Globus pallidus (tissue), 1 donor: ENCODE results near the gene AMIGO3.
"Not testable (repeated sequence)": the region's sequence is repeated elsewhere in the genome, so short reads cannot be mapped to it uniquely, and the experiment has no call there.

ENCODE experiments used
- DNase-seq: peaks from one replicate; pipeline ENCODE4 v3.0.0-alpha.2; 2015; ENCODE audit warnings: low spot score

Gene AMIGO3, protein sequence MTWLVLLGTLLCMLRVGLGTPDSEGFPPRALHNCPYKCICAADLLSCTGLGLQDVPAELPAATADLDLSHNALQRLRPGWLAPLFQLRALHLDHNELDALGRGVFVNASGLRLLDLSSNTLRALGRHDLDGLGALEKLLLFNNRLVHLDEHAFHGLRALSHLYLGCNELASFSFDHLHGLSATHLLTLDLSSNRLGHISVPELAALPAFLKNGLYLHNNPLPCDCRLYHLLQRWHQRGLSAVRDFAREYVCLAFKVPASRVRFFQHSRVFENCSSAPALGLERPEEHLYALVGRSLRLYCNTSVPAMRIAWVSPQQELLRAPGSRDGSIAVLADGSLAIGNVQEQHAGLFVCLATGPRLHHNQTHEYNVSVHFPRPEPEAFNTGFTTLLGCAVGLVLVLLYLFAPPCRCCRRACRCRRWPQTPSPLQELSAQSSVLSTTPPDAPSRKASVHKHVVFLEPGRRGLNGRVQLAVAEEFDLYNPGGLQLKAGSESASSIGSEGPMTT

DNA sequence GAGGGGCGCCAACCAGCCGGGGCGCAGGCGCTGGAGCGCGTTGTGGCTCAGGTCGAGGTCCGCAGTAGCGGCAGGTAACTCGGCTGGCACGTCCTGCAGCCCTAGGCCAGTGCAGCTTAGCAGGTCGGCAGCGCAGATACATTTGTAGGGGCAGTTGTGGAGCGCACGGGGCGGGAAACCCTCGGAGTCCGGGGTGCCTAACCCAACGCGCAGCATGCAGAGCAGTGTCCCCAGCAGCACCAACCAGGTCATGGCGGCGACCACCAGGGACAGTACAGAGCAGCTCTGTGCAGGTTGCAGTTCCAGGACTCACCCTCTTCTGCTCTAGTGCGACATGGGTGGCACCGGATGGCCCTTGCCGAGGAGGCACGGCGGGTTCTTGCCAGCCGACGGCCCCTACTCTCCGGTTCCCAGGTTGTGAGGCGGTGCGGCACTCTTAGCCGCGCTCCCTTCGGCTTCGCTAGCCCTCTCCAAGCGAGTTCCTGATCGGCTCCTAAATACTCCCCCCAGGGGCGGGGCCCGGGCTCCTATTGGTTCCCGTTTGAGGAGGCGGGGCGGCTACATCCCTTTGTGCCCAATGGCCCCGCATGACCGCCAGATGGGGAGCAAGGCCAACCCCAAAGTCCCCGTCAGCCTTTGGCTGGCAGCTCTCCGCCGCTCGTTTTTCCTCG is at the start of gene AMIGO3:
Gene AMIGO3 (minus strand): TSS at position 471 of the 671 bp plus-strand sequence. CDS start 219 bp downstream, at position 252.
- DNase-seq: peak; percentile 95

DNA sequence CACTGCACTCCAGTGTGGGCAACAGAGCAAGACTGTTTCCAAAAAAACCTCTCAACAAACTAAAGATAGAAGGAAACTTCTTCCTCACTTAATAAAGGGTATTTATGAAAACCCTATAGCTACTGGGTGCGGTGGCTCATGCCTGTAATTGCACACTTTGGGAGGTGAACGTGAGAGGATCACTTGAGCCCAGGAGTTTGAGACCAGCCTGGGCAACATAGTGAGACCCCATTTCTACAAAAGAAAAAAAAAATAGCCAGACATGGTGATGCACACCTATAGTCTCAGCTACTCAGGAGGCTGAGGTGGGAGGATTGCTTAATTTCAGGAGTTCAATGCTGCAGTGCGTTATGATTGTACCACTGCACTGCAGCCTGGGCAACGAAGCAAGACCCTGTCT is 44.5 kb upstream of the AMIGO3 start:
- DNase-seq: no peak

DNA sequence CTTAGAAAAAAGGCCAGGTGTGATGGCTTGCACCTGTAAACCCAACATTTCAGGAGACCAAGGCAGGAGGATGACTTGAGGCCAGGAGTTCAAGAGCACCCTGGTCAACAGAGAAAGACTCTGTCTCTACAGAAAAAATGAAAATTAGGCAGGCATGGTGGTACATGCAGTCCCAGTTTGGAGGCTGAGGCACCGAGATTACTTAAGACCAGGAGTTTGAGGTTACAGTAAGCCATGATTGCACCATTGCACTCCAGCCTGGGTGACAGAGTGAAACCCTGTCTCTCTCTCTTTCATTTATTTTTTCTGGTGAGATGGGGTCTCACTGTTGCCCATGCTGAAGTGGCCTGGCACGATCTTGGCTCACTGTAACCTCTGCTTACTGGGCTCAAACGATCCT is 42.2 kb upstream of the AMIGO3 start:
- no peak for DNase-seq

DNA sequence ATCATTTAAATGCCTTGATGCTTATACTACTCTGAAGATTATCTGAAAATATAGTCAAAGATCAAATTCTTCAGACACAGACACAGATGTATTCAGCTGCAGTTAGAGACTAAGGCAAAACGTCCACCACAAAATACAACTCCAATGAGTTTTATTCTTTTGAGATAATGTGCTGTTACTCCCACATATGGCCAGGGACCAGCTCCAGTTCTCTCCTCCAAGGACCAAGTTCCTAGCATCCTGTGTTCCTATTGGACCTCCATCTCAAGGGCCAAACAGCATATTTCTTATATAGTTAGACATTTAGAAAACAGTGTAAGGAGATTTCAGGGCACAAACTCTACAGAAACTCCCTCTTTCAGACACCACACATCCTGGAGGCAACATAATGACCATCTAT is 39.7 kb upstream of the AMIGO3 start:
- DNase-seq: no peak

DNA sequence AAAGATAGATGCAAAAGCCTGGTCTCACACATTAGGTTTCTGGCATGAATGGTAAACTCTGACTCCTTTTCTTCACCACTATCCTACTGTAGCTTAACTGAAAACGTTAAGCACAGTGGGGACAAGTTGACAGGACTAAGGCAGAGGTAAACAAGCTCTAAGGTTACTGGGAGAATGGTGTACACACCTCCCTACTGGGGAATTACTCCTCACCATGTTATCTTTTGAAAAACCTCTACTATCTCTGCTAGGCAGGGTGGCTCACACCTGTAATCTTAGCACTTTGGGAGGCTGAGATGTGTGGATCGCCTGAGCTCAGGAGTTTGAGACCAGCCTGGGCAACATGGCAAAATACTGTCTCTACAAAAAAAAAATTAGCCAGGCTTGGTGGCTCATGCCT is 37.7 kb upstream of the AMIGO3 start:
- DNase-seq: no peak

DNA sequence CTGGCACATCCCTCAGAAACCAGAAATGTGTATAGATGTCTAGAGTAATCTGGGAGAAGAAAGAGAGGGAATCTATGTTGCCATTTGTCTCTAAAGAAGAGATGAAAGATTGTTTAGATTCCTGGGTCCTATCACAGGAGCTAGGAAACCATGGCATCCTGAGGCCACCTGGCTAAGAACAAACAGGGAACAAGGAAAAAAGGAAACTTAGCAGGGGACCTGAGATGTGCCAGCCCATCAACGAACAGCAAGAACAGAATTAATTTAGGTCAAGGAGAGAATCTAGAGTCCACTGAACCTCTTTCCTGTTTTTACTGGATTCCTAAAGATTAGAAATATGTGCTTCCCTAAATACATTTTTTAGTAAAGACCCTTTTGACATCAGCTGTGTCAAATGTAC is 36.6 kb upstream of the AMIGO3 start:
- DNase-seq: no peak

DNA sequence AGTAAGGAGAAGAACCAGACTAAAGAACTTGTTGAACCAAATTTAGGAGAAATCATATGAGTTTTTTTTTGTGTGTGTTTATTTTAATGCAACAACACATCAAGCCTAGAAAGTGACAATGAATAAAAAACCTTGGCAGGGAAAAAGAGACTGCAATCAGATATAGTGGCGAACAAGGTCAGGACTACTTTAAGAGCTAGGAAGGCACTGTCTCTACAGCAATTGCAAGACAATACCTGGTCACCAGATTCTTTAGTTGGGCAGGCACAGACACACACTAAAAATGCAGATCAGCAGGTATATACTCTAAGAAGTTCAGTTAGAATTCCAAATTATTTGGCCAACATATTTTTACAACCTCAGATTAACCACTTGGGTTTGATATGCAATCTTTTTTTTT is 35.1 kb upstream of the AMIGO3 start:
- no peak for DNase-seq

DNA sequence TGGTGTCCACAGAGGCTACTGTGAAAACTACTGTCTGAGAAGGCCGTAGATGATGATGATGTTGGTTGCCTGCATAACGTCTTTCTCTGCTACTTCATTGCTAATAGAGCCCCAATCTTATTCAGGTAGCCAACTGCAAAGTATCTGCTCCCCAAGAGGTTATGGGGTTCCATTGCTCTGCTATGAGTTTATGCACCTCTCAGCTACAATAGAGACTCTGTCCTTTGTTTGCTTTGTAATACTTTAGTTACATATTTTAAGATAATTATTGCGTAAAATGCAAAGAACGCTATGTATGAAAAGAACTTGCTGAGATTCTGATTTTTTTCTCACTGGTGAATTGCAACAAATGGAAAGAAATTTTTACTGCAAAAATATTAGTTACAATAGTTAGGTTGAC is 32.0 kb upstream of the AMIGO3 start:
- DNase-seq: no peak

DNA sequence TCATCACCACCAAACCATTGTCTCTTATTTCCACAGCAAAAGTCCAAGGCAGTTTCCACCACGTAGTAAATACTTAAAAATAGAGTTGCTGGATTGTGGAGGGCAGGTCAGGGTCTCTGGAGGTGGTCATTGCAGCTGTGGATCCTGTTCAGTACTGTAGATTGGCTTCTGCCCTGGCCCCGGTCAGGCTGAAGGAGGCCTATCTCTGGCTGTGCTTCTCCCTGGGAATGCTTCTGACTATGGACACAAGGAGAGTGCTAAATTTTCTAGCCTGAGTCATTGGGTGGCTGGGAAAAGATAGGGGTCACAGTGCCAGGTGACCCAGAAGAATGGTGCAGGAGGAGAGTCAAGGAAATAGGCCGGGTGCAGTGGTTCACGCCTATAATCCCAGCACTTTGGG is 30.6 kb upstream of the AMIGO3 start:
- DNase-seq: no peak

DNA sequence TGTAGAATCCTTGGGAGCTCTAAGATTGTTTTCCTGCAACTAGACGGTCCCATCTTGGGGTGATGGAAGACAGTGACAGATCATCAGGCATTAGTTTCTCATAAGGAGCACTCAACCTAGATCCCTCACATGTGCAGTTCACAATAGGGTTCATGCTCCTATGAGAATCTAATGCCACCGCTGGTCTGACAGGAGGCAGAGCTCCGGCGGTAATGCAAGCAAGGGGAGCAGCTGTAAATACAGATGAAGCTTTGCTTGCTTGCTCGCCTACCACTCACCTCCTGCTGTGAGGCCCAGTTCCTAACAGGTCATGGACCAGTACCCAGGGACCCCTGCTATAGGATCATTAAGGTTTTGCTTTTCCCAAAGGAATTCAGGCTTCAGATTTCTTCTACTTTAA is 29.4 kb upstream of the AMIGO3 start:
- DNase-seq: not testable (repeated sequence)

DNA sequence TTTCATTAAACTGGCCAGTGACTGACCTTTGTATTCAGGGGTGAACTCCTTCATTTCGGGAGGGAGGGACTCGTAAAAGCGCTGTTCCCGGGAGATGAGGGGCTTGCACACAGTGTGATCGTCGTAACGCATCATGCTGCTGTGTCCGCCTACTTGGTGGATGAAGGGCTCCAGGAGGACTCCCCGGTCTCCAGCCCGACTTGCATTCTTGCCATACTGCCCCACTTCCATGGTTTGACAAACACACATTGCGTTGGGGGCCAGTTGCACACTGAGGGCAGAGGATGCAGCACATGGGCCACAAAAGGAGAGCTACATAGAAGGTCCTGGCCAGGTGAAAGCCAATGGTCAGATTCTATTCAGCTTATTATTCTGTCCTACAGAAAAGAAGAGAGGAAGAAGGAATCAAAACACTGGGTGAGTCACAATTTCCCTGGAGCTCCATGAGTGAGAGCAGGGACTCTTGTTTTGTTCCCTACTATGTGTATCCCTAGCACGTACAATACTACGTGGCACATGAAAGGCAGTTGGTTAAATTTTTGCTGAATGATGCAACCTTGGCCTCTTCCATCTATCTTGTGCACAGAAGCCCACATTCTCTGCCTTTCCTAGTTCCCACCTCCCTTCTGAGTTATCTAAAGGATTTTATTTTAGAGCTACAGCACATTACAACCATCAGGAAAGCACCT is 28.5 kb upstream of the AMIGO3 start:
- DNase-seq: no peak

DNA sequence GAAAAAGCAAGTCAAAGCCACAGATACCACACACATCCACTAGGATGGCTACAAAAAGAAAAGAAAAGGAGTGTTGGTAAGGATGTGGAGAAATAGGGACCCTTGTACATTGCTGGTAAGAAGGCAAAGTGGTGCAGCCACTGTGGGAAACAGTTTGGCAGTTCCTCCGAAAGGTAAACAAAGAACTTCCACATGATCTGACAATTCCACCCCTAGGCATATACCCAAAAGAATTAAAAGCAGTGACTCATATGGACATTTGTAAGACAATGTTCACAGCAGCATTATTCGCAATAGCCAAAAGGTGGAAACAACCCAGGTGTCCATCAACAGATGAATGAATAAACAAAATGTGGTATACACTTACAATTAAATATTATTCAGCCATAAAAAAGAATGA is 26.5 kb upstream of the AMIGO3 start:
- DNase-seq: no peak

DNA sequence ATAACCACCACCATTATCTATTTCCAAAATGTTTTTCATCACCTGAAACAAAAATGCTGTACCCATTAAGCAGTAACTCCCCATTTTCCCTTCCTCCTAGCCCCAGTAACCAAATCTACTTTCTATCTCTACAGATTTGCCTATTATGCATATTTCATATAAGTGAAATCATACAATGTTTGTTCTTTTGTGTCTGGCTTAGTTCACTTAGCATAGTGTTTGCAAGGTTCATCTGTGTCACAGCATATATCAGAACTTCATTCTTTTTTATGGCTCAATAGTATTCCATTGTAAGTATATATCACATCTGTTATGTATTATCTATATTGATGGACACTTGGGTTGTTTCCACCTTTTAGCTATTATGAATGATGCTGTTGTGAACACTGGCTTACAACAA is 20.9 kb upstream of the AMIGO3 start:
- DNase-seq: no peak

DNA sequence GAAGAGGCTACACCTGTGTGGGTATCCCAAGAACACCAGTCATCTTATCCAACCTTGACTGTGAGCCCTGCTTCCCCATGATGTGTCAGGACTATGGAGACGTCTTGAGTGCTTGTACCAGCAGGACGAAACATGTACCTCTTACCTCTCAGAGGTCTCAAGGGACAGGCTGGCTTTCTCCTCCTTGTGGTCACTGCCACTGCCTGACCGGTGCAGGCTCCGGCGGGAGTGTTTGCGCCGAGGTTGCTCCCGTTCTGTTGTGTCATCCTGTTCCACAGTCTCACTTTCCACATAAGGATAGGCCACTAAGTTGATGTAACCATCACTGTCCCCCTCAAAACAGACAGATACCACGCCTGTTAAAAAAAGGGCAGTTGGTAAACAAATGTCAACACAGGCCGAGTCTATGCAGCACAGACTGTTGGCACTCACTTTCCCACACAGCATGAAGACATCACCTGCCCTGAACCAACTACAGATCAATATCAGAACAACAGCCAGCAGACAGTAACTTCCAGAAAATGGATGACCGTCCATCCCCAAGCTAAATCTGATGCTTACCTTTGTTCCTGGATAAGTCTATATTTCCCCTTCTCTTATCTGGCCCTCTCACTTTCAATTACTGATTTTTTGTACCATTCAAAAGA is 18.7 kb upstream of the AMIGO3 start:
- no peak for DNase-seq

DNA sequence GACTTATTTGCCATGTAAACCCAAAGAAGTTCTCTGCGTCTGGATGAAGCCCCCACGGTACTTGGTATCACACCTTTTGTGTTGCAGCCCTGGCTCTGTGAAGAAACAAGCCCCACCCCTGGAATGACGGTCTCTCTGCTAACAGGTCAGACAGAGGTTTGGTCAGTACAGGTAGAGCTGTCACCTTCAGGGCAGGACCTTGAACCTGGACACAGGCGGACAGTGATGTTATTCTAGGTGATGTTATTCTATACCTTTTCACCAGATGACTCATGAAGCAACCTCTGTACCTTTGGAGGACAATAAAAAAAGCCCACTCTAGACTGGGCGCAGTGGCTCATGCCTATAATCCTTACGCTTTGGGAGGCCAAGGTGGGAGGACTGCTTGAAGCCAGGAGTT is 15.3 kb upstream of the AMIGO3 start:
- no peak for DNase-seq

DNA sequence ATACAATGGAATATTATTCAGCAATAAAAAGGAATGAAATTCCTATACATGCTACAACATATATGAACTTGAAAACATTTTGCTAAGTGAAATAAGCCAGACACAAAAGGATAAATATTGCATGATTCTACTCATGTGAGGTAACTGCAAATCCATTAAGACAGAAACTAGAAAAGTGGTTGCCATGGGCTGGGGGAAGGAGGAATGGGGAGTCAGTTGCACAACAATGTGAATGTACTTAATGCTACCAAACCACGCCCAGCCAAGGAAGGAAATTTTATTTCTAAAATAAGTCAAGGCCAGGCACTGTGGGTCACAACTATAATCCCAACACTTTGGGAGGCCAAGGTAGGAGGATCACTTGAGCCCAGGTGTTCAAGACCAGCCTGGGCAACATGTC is 14.1 kb upstream of the AMIGO3 start:
- DNase-seq: no peak

DNA sequence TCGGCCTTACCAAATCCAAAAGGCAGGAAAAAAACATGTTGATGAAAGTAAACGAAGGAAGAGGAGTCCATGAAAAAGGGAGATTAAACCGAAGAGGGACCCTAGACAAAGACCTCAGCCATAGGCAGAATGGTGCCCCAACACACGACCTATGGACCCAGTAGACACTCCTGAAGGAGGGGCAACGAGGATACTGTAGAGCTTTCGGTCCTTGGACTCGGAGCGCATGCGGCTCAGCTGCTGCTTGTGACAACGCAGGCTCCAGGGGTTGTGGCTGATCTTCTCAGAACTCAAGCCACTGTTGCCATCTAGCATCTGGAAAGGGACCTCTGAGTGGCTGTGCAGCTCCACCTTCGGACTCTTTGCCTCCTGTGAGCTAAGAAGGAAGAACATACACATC is 13.1 kb upstream of the AMIGO3 start:
- no peak for DNase-seq

DNA sequence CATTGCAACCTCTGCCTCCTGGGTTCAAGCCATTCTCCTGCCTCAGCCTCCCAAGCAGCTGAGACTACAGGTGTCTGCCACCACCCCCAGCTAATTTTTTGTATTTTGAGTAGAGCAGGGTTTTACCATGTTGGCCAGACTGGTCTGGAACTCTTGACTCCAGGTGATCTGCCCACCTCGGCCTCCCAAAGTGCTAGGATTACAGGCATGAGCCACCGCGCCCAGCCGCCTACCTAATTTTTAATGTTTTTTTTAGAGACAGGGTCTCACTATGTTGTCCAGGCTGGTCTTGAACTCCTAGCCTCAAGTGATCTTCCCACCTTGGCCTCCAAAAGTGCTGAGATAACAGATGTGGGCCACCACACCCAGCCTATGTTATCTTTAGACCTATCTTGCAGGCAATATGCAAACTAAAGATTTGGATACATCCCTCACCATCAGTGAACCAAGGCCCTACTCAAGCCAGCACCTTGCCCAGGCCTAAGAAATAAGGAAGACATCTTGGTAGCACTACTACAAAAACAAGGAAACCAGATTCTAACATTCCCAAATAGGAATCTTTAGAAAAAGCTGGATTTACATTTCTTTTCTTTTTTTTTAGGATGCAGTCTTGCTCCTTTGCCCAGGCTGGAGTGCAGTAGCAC is 10.6 kb upstream of the AMIGO3 start:
- no peak for DNase-seq

DNA sequence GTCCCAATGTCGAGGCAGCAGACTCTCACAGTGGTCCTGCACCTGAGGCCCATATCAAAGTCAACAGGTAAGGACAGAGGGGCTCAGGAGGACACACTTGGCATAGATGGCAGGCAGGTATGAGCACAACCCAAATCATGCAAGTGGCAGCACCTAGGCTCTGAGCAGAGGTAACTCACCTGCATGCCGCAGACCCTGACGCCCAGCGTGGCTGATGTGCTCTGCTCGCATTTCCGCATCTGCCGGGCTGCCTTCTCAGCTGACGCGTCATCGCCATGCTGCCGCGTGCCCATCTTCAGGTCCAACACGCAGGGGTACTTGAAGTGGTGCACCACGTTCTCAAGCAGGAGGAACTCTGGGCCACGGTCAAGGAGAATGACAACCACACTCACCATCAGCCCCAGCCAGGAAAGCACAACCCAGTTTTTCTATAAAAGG is 8.5 kb upstream of the AMIGO3 start:
- no peak for DNase-seq

DNA sequence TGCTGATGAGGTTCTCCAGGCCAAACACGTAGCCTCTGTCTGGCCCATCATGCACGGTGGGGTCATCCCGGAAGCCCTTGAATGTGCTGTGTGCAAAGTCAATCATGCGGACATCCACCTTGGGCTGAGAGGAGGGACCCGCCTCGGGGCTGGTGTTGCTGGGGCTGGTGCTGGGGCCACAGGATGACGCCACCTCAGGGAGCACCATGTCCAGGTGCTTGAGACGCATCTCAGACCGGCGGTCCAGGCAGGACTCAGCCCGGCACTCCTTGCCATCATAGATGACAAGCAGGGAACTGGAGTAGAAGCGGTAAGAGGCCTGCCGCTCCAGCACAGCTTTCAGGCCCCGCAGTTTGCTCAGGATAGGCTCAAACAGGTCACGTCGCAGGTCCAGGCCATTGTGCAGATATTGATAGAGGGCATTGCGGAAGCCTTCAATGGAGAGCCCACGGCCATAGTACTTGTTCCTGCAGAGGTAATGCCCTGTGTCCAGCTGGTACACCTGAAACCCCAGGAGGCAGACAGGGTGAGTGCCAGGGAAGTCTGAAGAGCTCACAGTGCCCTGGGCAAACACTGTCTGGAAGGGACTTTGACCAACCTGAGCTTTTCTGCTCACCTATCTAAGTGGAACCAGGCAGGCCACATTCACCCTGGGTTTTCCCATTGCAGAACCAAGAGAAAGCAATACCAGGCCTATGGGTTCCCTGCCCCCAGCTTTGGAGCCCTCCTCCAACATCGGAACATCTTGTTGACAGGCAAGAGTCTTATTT is 7.9 kb upstream of the AMIGO3 start:
- DNase-seq: no peak
